OCI-LY1 (cell line): ENCODE results near the gene NUDCD3.

ENCODE experiments used
- EZH2 ChIP-seq: fragments of 200-600 bp; sonication (generic), shearing (Covaris generic); IDR thresholded peaks from 2 replicates; pipeline ENCODE4 v1.8.0; 2017; ENCODE audit warnings: borderline replicate concordance, mixed run types, mild to moderate bottlenecking, antibody characterized with exemption, low read length, moderate library complexity, mixed read lengths
- TF ChIP-seq, protein P1 (sequence below): fragments of 200-600 bp; sonication (generic), shearing (Covaris generic); IDR thresholded peaks from 2 replicates; pipeline ENCODE4 v1.5.1; 2017; ENCODE audit warnings: mild to moderate bottlenecking, antibody characterized with exemption, low read length, moderate library complexity, mixed read lengths

GRCh38 chr7:44403176-44403759, 87.2 kb downstream of the NUDCD3 start:
- TF ChIP-seq, protein P1, sequence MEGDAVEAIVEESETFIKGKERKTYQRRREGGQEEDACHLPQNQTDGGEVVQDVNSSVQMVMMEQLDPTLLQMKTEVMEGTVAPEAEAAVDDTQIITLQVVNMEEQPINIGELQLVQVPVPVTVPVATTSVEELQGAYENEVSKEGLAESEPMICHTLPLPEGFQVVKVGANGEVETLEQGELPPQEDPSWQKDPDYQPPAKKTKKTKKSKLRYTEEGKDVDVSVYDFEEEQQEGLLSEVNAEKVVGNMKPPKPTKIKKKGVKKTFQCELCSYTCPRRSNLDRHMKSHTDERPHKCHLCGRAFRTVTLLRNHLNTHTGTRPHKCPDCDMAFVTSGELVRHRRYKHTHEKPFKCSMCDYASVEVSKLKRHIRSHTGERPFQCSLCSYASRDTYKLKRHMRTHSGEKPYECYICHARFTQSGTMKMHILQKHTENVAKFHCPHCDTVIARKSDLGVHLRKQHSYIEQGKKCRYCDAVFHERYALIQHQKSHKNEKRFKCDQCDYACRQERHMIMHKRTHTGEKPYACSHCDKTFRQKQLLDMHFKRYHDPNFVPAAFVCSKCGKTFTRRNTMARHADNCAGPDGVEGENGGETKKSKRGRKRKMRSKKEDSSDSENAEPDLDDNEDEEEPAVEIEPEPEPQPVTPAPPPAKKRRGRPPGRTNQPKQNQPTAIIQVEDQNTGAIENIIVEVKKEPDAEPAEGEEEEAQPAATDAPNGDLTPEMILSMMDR: no peak
- no peak for TF ChIP-seq EZH2
